HG02943 (cell line): ENCODE data around the gene DPEP2NB.

Experiments
- ATAC-seq: cut with Tn5 transposase; IDR thresholded peaks from one replicate; pipeline ENCODE4 v1.9.1; 2021; ENCODE audit warnings: mild to moderate bottlenecking, low read depth, moderate library complexity; ENCODE audit not compliant: unreplicated experiment

The DPEP2NB gene

DNA sequence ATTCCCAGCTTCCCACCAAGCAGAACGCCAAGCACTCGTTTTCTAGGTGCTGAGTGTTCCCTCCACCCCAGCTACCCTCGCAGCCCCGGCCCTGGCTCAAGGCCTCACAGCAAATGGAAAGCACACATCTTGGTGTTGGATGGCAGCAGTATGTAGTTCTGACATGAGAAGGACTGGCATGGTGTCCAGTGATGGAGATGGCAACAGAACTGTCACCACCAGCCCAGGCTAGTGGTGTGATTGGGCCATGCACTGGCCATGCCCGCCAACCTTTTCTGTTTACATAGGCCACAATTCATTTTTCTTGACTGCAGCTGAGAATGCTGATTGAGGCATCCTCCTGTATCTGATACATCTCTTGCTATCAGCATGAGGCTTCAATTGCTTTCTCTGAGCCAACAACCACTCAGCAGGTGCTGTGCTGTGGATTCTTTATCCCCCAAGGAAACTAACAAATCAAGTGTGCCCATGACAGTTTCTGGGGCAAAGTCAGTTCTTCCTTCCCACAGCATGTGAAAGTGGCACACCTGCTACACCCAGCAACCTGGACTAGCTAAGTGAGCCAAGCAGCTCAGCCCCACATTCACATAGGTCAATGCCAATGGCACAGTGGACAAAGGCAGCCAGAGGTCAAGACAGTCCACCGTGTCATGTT is 51.1 kb downstream of the DPEP2NB start:
- no peak for ATAC-seq

DNA sequence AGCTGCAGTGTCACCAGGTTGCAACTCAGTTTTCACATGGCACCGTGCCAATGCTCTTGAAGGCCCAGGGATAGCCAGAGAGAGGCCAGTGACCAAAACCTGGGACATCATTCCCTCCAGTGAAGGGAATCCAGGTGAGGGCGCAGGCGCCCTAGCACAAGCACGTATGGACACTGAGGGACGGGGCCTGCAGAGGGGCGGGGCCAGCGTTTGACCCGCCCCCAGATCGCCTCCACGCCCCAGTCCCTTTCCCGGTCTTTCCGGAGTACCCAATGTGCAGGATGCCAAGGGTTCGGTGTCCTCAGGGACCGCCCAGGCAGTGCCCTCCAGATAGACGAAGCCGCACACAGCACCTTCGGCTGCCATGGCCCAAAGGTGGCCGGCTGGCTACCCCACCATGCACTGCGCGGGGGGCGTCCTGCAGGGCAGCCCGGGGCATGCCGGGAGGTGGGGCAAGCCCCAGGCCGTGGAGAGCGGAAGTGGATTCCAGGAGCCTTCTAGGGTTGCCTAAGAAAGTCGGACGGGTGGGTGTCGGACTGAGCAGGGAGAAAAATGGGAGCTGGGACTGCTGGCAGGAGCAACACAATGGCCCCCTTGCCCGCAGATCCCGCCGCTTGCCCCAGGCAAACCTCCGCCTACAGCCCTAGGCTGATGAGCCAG is 51.9 kb downstream of the DPEP2NB start:
- no peak for ATAC-seq
